T-cell (primary cell): ENCODE measurements around the gene ACOT2. TPM values are rescaled to one million over a fixed set of nuclear protein-coding genes. Genes with fewer than 3 reads are reported as not detected.
"Not testable (repeated sequence)": the region's sequence is repeated elsewhere in the genome, so short reads cannot be mapped to it uniquely, and the experiment has no call there.

Experiments used
- ATAC-seq, 4 experiments: fragments of 200-7000 bp in 3 of 4; fragments of 150-1000 bp in 1 of 4; cut with Tn5 transposase; replicated peaks in 1 of 4; 1 replicate in 3 of 4; 2 replicates in 1 of 4; pipeline ENCODE4 v1.10.0; 2021; ENCODE audit warnings: moderate library complexity in 3 of 4, mild to moderate bottlenecking in 2 of 4, moderate number of reproducible peaks in 1 of 4
- CTCF ChIA-PET, 2 donors: fragments of 300-600 bp; sonication (Branson Sonifier 250); formaldehyde crosslinking; loops; one replicate each; lab custom pipeline; 2022; ENCODE audit warnings: antibody characterized with exemption in 2 of 2; lab: Charles Lee
- POLR2A ChIA-PET, 2 donors: fragments of 300-600 bp; sonication (Branson Sonifier 250); formaldehyde crosslinking; loops; one replicate each; lab custom pipeline; 2022; ENCODE audit warnings: antibody characterized with exemption in 2 of 2; lab: Charles Lee
- DNase-seq, 35 experiments: peaks; one replicate each; pipeline versions ENCODE4 v3.0.0 to v3.0.0-alpha.2; 2013 to 2023
- H3K27ac ChIP-seq: one replicate; pipeline ENCODE4 v1.5.1; 2013; ENCODE audit warnings: low read length
- H3K27me3 ChIP-seq, 2 experiments: replicated peaks in 1 of 2; 1 replicate in 1 of 2; 2 replicates in 1 of 2; pipeline versions ENCODE4 v1.6.1 to v1.7.0; 2013; ENCODE audit warnings: low read length in 1 of 2, mixed read lengths in 1 of 2; ENCODE audit not compliant: control insufficient read depth in 2 of 2, insufficient read depth in 2 of 2; ENCODE audit errors: extremely low read depth in 1 of 2
- H3K36me3 ChIP-seq, 2 donors: 1 replicate in 1 of 2; 2 replicates in 1 of 2; pipeline versions ENCODE4 v1.6.1 to v1.7.0; 2013; ENCODE audit warnings: low read length in 1 of 2; ENCODE audit not compliant: control insufficient read depth in 2 of 2, insufficient read depth in 1 of 2; ENCODE audit errors: extremely low read depth in 1 of 2
- H3K4me1 ChIP-seq, 2 experiments: 1 replicate in 1 of 2; 2 replicates in 1 of 2; pipeline versions ENCODE4 v1.6.1 to v1.7.0; 2013; ENCODE audit warnings: low read length in 2 of 2, mixed read lengths in 1 of 2; ENCODE audit not compliant: insufficient read depth in 2 of 2, control insufficient read depth in 1 of 2; ENCODE audit errors: extremely low read depth in 1 of 2
- H3K4me3 ChIP-seq, 2 donors: 1 replicate in 1 of 2; 2 replicates in 1 of 2; pipeline versions ENCODE4 v1.5.1 to v1.7.0; 2013; ENCODE audit warnings: mild to moderate bottlenecking in 2 of 2, low read length in 1 of 2, moderate library complexity in 1 of 2; ENCODE audit not compliant: control insufficient read depth in 1 of 2; ENCODE audit errors: extremely low read depth in 1 of 2
- H3K9me3 ChIP-seq: 2 replicates; pipeline ENCODE4 v1.7.0; 2013
- H3K27ac Mint-ChIP-seq, 2 donors: one replicate each; pipeline ENCODE4 v1.8.0; 2020 to 2021; ENCODE audit warnings: mild to moderate bottlenecking in 2 of 2, mixed read lengths in 2 of 2
- H3K27me3 Mint-ChIP-seq, 2 donors: one replicate each; pipeline ENCODE4 v1.8.0; 2021 to 2022; ENCODE audit warnings: mixed read lengths in 2 of 2
- H3K36me3 Mint-ChIP-seq: one replicate; pipeline ENCODE4 v1.8.0; 2021; ENCODE audit warnings: mixed read lengths
- H3K4me1 Mint-ChIP-seq, 3 donors: one replicate each; pipeline ENCODE4 v1.8.0; 2020 to 2022; ENCODE audit warnings: mixed read lengths in 3 of 3, mild to moderate bottlenecking in 1 of 3
- H3K4me3 Mint-ChIP-seq, 3 donors: one replicate each; pipeline ENCODE4 v1.8.0; 2020 to 2022; ENCODE audit warnings: mild to moderate bottlenecking in 3 of 3, mixed read lengths in 3 of 3, moderate library complexity in 3 of 3
- H3K9me3 Mint-ChIP-seq, 3 donors: one replicate each; pipeline ENCODE4 v1.8.0; 2020 to 2022; ENCODE audit warnings: mixed read lengths in 3 of 3
- WGBS: methylation state at CpG from one replicate; pipeline ENCODE4 v1.1.5; 2013; ENCODE audit warnings: missing lambda C conversion rate; ENCODE audit not compliant: insufficient coverage; 5-methylcytosine and 5-hydroxymethylcytosine counted together
- total RNA-seq, 35 experiments: library from RNA in 6 of 35; stranded (reverse) in 6 of 35; fragments of 120-200 nt in 1 of 35; gene quantifications; one replicate each; pipeline versions ENCODE4 v1.2.1 to v1.2.4 and lab custom pipeline; 2013 to 2026

The ACOT2 gene
- total RNA-seq, 5 donors from 2014 or later (not counting 1 experiment from before 2014, with no cell fraction given): 11.8 to 14.7 (median 12.9) TPM

- Histone ChIP-seq H3K27me3 (no peaks in the 10 kb centered on the region), H3K9me3 (no peaks in the 10 kb centered on the region), H3K27ac (no peak overlapping the region), H3K36me3 (no peaks in the 10 kb centered on the region), H3K4me3 (no peak overlapping the region), H3K4me1 (peaks cover 0 to 11% of the 10 kb centered on the region in 2 experiments)
- ATAC-seq: no peak
- DNase-seq: no peak
- ChIA-PET CTCF (no interaction called here), POLR2A (interaction anchor here (0.6 kb wide), 3 partner anchors 19 to 117 kb away, joined by 3 to 4 read pairs (median 3); no protein-coding TSS in a partner anchor)
- Mint-ChIP-seq H3K36me3 (no peaks in the 10 kb centered on the region), H3K27me3 (no peaks in the 10 kb centered on the region), H3K27ac (no peak overlapping the region), H3K4me1 (peaks cover 0 to 9% (median 8%) of the 10 kb centered on the region in 3 donors), H3K9me3 (no peaks in the 10 kb centered on the region), H3K4me3 (no peak overlapping the region)
- no CpG with 5 or more reads among the region's 1 CpG for WGBS
These were observed 19.7 kb downstream of the ACOT2 start for GRCh38 chr14:73588695-73589094.

- 57% methylated on average over 1 of the region's 4 CpGs for WGBS
- CTCF ChIA-PET: no interaction called here
These were observed 20.1 kb downstream of the ACOT2 start for GRCh38 chr14:73589116-73589515.

GRCh38 chr14:73590673-73591004 is 21.6 kb downstream of the ACOT2 start:
- POLR2A ChIA-PET: interaction anchor here in 1 of 2 donors (1.1 kb wide), 1 partner anchor 95 kb away, joined by 3 read pairs; no protein-coding TSS in a partner anchor
- peaks cover 0 to 11% of the 10 kb centered on the region in 2 experiments for H3K4me1 ChIP-seq
- not testable (repeated sequence) for H3K4me3 ChIP-seq, DNase-seq, H3K4me1 Mint-ChIP-seq, H3K27me3 Mint-ChIP-seq, H3K27ac Mint-ChIP-seq, H3K9me3 Mint-ChIP-seq, H3K36me3 ChIP-seq, H3K36me3 Mint-ChIP-seq, H3K27ac ChIP-seq, ATAC-seq, H3K9me3 ChIP-seq, H3K27me3 ChIP-seq
- WGBS: 97% methylated on average over 24 of the region's 32 CpGs
- H3K4me3 Mint-ChIP-seq: peak overlapping the region in 2 of 3 donors; percentile 71 to 72
- CTCF ChIA-PET: interaction anchor here in 1 of 2 donors (1.0 kb wide), 1 partner anchor 22 kb away, joined by 3 read pairs; the partner anchor contains the start of gene ACOT2

More at GRCh38 chr14:73589116-73589515, 20.1 kb downstream of the ACOT2 start:
- Histone ChIP-seq H3K9me3 (no peaks in the 10 kb centered on the region), H3K27me3 (no peaks in the 10 kb centered on the region), H3K4me3 (no peak overlapping the region), H3K27ac (no peak overlapping the region), H3K4me1 (peaks cover 0 to 11% of the 10 kb centered on the region in 2 experiments), H3K36me3 (no peaks in the 10 kb centered on the region)
- ATAC-seq (no peak), DNase-seq (no peak)
- Mint-ChIP-seq H3K36me3 (no peaks in the 10 kb centered on the region), H3K27me3 (no peaks in the 10 kb centered on the region), H3K4me3 (no peak overlapping the region), H3K27ac (no peak overlapping the region), H3K4me1 (peaks cover 0 to 9% (median 8%) of the 10 kb centered on the region in 3 donors), H3K9me3 (no peaks in the 10 kb centered on the region)
- POLR2A ChIA-PET: interaction anchor here in 1 of 2 donors (0.6 kb wide), 1 partner anchor 21 kb away, joined by 3 read pairs; no protein-coding TSS in a partner anchor

- peaks cover 0 to 11% of the 10 kb centered on the region in 2 experiments for H3K4me1 ChIP-seq
- peak within 1 kb of the TSS; percentile 71 to 73 (median 72) for H3K4me3 Mint-ChIP-seq
- peaks cover 3% of the 10 kb centered on the region for H3K36me3 Mint-ChIP-seq
- peak within 1 kb of the TSS; percentile 74 to 84 for H3K4me3 ChIP-seq
- ATAC-seq (peak; percentile 89 to 90 (median 90)), DNase-seq (peak; percentile 24 to 77 (median 51))
- no peaks in the 10 kb centered on the region for H3K9me3 ChIP-seq
- H3K9me3 Mint-ChIP-seq: no peaks in the 10 kb centered on the region
- peaks cover 0 to 9% (median 8%) of the 10 kb centered on the region in 3 donors for H3K4me1 Mint-ChIP-seq
- POLR2A ChIA-PET: no interaction called here
- no peaks in the 10 kb centered on the region for H3K27me3 ChIP-seq
- peak within 1 kb of the TSS; percentile 52 to 72 for H3K27ac Mint-ChIP-seq
- no peaks in the 10 kb centered on the region for H3K27me3 Mint-ChIP-seq
- no peaks in the 10 kb centered on the region for H3K36me3 ChIP-seq
- peak within 1 kb of the TSS; percentile 83 for H3K27ac ChIP-seq
- WGBS: under 1% methylated on average over 82 of the region's 89 CpGs
- CTCF ChIA-PET: interaction anchor here in 1 of 2 donors (1.0 kb wide), 1 partner anchor 21 kb away, joined by 4 read pairs; the partner anchor contains the start of gene ACOT6
These were observed 22.9 kb downstream of the ACOT2 start, which contains the start of gene ACOT4 for GRCh38 chr14:73591690-73592449. Gene ACOT4 (plus strand): TSS chr14:73591873. CDS start chr14:73591960, 87 bp downstream.

- Mint-ChIP-seq H3K4me3 (no peak overlapping the region), H3K36me3 (peaks cover 3% of the 10 kb centered on the region), H3K27me3 (no peaks in the 10 kb centered on the region), H3K4me1 (peaks cover 0 to 8% (median 8%) of the 10 kb centered on the region in 3 donors), H3K27ac (no peak overlapping the region), H3K9me3 (no peaks in the 10 kb centered on the region)
- Histone ChIP-seq H3K4me3 (no peak overlapping the region), H3K9me3 (no peaks in the 10 kb centered on the region), H3K36me3 (no peaks in the 10 kb centered on the region), H3K4me1 (peaks cover 0 to 11% of the 10 kb centered on the region in 2 experiments), H3K27ac (no peak overlapping the region), H3K27me3 (no peaks in the 10 kb centered on the region)
- POLR2A ChIA-PET: no interaction called here
- ATAC-seq (no peak), DNase-seq (no peak)
- CTCF ChIA-PET: no interaction called here
- WGBS: 91% methylated on average over 6 of the region's 9 CpGs
These were observed 25.5 kb downstream of the ACOT2 start for GRCh38 chr14:73594491-73594890.

GRCh38 chr14:73599499-73599898 is 30.5 kb downstream of the ACOT2 start:
- Histone ChIP-seq H3K27me3 (peaks cover 0 to 3% of the 10 kb centered on the region in 2 experiments), H3K36me3 (no peaks in the 10 kb centered on the region), H3K4me3 (no peak overlapping the region), H3K4me1 (no peaks in the 10 kb centered on the region), H3K27ac (no peak overlapping the region), H3K9me3 (no peaks in the 10 kb centered on the region)
- Mint-ChIP-seq H3K36me3 (peaks cover 3% of the 10 kb centered on the region), H3K27ac (no peak overlapping the region), H3K27me3 (no peaks in the 10 kb centered on the region), H3K9me3 (no peaks in the 10 kb centered on the region), H3K4me1 (no peaks in the 10 kb centered on the region), H3K4me3 (no peak overlapping the region)
- DNase-seq: no peak
- ChIA-PET POLR2A (interaction anchor here in 1 of 2 donors (0.7 kb wide), 1 partner anchor 468 kb away, joined by 3 read pairs; no protein-coding TSS in a partner anchor), CTCF (no interaction called here)
- ATAC-seq: no peak
